HG03135 (cell line): ENCODE data around the gene MZT2A.
"Not testable (repeated sequence)": the region's sequence is repeated elsewhere in the genome, so short reads cannot be mapped to it uniquely, and the experiment has no call there.

Source experiments
- ATAC-seq: cut with Tn5 transposase; IDR thresholded peaks from one replicate; pipeline ENCODE4 v1.9.1; 2021; ENCODE audit warnings: mild to moderate bottlenecking, moderate library complexity; ENCODE audit not compliant: unreplicated experiment

The MZT2A gene

DNA sequence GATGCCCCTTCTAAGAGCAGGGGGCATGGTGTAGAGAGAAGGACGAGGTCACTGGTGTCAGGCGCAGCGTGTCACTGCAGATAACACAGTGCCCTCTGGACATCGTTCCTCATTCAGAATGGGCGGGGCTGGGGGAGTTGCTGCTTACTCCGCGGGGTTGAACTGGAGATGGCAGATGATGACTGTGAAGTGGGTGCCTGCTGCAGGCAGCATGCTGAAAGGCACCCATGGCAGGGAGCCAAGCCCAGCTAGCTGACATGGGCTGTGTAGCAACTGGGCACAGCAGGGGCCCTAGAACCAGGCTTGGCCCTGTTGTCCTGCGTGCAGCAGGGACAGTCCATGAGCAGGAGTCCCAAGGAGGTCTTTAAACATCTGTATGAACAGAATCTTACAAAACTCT, 20.6 kb downstream of the MZT2A start:
- not testable (repeated sequence) for ATAC-seq

DNA sequence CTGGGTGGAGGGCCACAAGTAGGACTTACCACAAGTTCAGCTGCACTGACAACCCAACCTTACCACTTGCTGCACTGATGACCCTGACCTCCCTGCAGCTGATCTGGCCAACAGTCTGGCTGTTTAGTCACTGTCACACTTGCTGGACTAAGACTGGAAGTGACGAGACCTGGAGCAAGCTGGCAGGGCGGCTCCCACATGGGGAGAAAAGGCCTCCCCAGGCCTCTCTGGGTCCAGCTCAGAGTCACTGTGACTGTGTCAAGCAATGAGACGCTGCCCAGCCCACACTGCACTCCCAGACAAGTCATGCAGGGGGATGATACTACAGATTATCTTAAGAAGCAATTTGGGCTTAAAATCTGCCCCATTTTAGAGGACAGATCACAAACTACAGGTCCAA, 21.3 kb downstream of the MZT2A start:
- ATAC-seq: not testable (repeated sequence)

DNA sequence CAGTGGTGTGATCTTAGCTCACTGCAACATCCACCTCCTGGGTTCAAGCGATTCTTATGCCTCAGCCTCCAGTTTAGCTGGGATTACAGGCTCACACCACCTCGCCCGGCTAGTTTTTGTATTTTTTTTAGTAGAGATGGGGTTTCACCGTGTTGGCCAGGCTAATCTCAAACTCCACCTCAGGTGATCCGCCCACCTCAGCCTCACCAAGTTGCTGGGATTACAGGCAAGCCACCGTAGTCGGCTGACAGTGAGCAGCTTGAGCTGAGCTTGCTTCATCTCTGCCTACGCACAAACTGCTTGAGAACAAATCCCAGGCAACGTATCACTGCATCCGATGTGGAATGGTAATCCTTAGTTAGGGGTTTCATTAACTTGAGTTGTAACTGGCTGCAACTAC, 24.5 kb downstream of the MZT2A start:
- not testable (repeated sequence) for ATAC-seq

DNA sequence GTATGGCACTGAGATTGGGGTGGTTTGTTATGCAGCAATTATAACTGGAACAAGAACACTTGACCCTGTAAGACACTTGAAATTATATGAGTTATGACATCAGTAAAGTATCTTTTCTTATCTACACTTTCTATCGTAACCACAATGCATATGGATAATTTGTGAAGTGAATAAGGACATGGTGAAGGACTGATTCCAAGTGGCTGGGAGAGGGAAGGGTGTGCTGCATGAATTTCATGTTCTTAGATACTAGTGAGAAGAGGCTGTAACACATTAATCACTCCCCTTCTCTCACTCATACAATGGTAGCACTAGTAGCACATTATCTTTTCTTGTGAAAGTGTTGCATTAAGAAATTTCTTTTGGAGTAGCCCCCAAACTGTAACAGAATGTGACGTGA, 37.3 kb downstream of the MZT2A start:
- ATAC-seq: not testable (repeated sequence)

DNA sequence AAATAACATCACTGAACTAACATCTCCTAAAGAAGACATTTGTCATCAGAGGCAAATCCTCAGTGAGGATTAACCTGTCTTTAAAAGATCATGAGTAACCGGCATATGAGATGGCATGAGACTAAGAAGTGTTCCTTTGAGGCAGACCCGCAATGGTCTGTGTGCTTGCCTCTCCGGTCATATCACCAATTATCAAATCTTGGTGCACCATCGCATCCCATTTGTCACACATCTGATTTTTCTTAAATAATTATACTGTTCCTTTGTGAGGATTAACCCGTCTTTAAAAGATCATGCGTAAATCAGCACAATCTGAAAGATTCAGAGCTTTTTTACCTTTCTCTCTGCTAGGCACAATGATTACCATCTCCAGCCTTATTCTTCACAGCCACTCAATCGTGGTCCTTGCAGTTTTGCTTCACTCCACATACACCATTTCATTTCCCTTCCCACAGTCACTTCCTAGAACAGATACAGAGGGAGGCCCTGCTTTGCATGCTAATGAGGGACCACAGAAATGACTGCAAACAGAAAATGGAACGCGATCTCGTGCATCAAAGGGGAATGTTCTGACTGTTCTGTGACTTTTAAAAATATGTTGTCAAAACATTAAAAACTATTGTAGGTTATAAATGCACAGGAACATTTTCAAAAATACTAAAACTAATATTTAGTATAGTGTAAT, 40.8 kb downstream of the MZT2A start:
- ATAC-seq: not testable (repeated sequence)

DNA sequence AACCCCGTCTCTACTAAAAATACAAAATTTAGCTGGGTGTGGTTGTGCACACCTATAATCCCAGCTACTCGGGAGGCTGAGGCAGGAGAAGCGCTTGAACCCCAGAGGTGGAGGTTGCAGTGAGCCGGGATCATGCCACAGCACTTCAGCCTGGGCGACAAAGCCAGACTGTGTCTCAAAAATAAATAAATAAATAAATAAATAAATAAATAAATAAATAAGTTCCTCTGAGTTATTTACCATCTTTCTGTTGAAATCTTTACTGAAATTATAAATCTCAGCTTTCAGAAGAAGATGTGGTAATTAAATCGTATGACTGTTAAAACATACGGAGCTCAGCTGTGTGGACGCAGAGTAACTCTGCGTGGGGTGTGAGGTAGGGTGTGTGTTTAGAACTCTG, 44.2 kb downstream of the MZT2A start:
- not testable (repeated sequence) for ATAC-seq

DNA sequence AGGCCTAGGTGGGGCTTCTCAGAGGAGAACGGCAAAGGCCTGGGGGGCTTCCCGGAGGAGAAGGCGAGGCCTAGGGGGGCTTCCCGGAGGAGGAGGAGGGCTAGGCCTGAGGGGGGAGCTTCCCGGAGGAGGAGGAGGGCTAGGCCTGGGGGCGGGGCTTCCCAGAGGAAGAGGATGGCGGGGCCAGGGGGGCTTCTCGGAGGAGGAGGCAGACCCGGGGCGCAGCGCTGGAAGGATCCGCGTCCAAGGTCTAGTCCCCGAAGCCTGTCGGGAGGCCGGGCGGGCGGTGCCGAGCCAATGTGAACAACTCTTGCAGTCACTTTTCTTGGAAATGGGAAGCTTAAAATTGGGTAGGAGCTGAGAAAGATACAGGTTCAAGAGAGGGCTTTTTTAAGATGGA, 46.3 kb downstream of the MZT2A start:
- ATAC-seq: no peak

DNA sequence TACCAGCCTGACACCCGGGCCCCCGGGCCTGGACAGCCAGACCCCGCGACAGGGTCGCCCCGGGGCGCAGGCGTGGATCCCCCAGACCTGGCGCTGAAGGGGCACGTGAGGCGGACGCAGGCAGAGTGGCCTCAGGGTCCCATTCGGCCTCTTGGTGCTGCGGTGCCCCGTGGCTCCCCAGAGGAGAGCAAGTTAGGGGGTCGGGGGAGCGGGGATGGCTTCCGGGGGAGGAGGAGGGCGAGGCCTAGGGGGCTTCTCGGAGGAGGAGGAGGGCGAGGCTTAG, 46.7 kb downstream of the MZT2A start:
- ATAC-seq: not testable (repeated sequence)

DNA sequence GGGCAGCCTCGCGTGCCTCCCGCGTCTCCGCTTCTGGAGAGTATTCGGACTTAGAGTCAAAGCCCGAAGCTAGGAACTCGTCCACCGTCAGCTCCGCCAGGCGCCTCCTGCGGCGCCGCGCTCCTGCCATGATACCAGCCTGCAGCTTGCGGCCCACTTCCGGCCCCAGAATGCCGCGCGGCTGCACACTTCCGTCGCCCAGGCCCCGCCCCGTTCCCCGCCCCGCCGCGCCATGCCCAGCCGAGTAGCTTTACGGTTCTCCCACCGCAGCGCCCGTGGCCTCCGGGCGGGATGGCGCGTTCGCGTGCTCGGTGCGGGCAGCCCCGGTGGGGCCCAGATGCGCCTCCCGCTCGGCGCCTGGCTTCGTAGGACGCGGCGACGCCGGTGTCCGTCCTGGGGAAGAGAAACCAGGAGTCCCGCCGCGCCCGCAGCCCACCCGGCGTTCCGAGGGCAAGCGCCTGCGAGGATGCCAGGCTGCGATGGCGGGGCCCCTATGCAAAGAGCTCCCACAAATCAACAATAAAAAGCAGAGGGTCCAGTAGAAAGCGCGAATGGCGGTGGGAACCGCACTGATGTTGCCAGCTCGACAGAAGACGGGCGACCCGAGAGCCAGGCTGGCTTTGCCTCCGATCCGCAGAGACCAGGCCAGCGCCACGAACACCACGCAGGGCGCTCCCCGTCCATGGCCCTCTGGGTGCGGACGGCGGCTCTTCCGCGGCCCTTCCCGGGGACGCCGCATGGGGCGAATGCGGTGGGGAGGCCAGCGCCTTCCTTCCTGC, 47.3 kb downstream of the MZT2A start:
- not testable (repeated sequence) for ATAC-seq

DNA sequence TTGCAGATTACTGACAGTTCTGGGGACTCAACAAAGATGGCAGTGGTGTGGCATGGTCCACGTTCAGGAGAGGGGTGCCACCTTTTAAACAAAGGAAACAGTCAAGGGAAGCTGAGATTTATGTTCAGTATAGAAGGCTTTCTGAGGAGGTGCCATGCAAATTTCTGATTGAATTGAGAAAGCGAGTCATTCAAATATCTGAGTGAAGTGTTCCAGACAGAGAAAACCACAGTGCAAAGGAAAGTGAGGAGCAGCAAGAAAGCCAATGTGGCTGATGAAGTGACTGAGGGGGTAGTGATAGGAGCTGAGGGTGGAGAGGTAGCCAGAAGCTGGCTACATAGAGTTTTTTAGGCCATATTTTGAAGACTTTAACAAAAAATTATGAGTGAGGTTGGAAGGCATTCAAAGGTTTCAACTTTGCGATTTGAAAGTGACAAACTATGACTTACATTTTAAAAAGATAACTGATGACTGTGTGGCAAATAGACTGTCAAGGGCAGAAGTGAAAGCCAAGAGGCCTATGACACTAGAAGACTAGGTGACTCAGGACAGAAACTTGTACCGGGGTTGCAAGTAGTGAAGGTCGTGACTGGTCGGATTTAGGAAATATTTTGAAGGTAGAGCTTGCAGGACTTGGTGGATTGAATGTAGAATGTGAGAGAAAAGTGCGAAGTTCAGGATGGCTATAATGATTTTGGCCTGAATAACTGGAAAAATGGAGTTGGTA, 51.3 kb downstream of the MZT2A start:
- ATAC-seq: not testable (repeated sequence)
